Retinal pigment epithelial cell (primary cell): ENCODE results near the gene CHERP.
A peak's percentile ranks its signal among the peaks of the same experiment; 100 is the strongest.
"Not testable (repeated sequence)": the region's sequence is repeated elsewhere in the genome, so short reads cannot be mapped to it uniquely, and the experiment has no call there.

ENCODE experiments used
- DNase-seq: peaks from one replicate; pipeline ENCODE4 v3.0.0-alpha.2; 2010; ENCODE audit warnings: low read depth
- H3K4me3 ChIP-seq: 2 replicates; pipeline ENCODE4 v1.5.1; 2011; ENCODE audit warnings: mild to moderate bottlenecking, low read length, control low read depth, moderate library complexity
- CTCF ChIP-seq: conservative IDR thresholded peaks from 2 replicates; pipeline ENCODE4 v1.5.1; 2011; ENCODE audit warnings: low read depth, low read length, control low read depth, inconsistent platforms

The CHERP gene

GRCh38 chr19:16554776-16555175 lies 12.5 kb upstream of the CHERP start:
- no peak overlapping the region for H3K4me3 ChIP-seq
- no peak for TF ChIP-seq CTCF
- no peak for DNase-seq

GRCh38 chr19:16551902-16552301 lies 9.7 kb upstream of the CHERP start:
- H3K4me3 ChIP-seq, DNase-seq: not testable (repeated sequence)

GRCh38 chr19:16548956-16549355 lies 6.7 kb upstream of the CHERP start:
- H3K4me3 ChIP-seq = no peak overlapping the region
- no peak for DNase-seq
- no peak for TF ChIP-seq CTCF

- DNase-seq = no peak
- H3K4me3 ChIP-seq = no peak overlapping the region
- TF ChIP-seq CTCF = no peak
Observed at GRCh38 chr19:16544473-16545231, 2.4 kb upstream of the CHERP start.

GRCh38 chr19:16543734-16544133 lies 1.5 kb upstream of the CHERP start:
- not testable (repeated sequence) for H3K4me3 ChIP-seq, DNase-seq

GRCh38 chr19:16542910-16543472 lies 754 bp upstream of the CHERP start:
- no peak for DNase-seq
- no peak for TF ChIP-seq CTCF
- H3K4me3 ChIP-seq = peak overlapping the region; percentile 90

GRCh38 chr19:16541526-16542044 lies 652 bp downstream of the CHERP start:
- no peak for DNase-seq
- peak overlapping the region; percentile 90 for H3K4me3 ChIP-seq
- TF ChIP-seq CTCF = no peak

GRCh38 chr19:16540948-16541347 lies 1.3 kb downstream of the CHERP start:
- no peak for DNase-seq
- TF ChIP-seq CTCF = no peak
- H3K4me3 ChIP-seq = peak overlapping the region; percentile 90
